NCI-H128 (cell line): ENCODE results near the gene PTPRN2.
"Not testable (repeated sequence)": the region's sequence is repeated elsewhere in the genome, so short reads cannot be mapped to it uniquely, and the experiment has no call there.

Experiments used
- DNase-seq: peaks from one replicate; lab custom pipeline; 2025; ENCODE audit not compliant: unreplicated experiment; lab: John Stamatoyannopoulos, UW

PTPRN2 gene

DNA sequence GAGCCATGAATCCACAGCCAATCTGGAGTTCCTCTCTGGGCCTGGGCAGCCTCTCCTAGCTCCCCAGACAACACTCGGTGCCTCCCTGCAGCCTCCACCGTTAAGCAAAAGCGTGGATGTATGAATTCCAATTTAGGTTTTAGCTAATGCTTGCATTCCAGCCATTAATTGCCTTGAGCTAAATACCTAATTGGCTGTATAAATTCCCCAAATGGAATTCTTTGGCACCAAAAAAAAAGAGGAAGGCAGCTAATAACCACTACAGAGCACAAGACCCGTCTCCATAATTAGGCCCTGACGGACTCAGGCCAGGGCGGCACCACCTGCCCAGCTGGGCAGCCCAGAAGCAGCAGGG is 140.5 kb downstream of the PTPRN2 start:
- no peak for DNase-seq

DNA sequence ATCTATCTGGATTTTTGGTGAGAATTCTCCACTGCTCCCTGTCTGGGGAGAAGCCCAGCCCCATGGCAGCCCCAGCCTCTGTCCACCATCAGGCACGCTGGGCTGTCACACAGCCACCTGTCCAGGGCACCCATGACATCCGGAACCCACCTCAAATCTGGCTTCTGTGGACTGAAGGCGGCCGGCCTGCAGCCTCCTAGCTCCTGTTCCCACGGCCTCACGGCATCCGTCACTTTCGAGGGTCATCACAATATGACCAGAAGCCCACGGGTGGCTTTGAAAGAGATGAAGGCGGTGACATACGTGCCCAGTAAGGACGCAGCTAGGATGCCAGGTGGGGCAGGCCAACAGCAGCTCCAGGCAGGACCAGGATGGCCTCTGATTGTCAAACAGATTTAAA is 140.9 kb downstream of the PTPRN2 start:
- DNase-seq = no peak

GRCh38 chr7:158446281-158446680 is 141.3 kb downstream of the PTPRN2 start:
- no peak for DNase-seq

GRCh38 chr7:158445421-158446175 is 142.0 kb downstream of the PTPRN2 start:
- DNase-seq = no peak

- DNase-seq = no peak
These were observed 142.9 kb downstream of the PTPRN2 start for GRCh38 chr7:158444501-158445420.

DNA sequence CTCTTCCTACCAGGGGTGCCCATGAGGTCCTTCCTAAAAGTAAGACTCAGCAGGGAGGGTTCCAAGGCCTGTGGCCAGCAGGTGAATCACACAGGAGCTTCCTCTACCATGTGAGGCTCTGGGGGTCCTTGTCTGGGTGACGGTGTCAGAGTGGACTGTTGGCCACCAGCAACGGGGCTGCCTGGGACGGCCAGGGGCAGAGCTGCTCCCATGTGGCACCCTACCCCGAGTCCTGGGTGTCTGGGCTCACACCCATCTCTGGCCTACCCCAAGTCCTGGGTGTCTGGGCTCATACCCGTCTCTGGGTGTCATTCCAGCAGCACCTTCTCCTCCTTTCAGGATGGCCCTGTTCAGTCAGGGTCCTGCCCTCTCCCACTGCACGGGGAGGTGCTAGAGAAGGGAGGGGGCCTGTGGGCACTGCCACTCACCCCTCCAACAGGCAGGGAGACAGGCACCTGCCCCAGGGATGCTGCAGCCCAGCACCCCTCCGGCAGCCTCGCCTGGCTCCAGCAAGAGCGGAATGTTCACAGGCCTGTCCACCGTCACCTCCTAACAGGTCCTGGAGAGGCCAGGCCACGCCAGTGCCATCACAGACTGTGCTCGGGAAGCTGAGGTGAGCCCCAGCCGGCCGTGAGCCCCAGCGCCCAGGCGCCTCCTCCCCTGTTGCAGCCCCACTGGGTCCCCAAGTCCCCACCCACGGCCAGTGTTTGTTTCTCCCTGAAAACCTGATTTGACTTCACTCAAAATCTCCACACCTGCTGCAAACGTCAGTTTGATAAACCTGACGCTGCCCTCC is 143.7 kb downstream of the PTPRN2 start:
- DNase-seq = no peak

DNA sequence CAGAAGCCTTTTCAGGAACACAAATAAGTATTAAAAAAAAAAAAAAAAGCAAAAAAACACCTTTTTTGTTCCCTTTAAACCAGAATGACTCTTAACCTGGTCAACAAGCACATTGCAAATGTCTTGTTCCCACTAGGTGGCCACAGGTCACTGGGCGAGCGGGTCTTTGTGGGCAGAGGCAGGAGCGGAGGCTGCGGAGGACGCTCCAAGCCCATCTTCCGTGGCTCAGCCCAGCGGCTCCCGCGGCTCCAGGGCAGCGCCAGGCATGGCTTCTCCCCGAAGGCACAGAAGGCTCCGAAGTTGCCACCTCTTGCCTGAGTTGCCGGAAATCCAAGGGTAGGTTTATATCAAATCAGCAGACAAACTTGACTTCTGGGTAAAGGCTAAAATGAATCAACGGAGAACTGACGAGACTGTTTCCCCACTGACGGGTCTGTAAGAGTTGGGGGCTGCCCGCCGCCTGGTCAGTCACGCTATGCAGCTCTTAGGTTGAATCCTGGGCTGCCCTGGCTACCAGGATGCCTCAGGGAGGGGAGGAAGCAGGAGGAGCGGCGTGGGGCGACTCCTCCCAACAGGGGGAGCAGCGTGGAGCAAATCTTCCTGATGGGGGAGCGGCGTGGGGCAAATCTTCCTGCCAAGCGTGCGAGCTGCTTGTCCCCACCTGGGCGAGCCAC is 144.5 kb downstream of the PTPRN2 start:
- no peak for DNase-seq

GRCh38 chr7:158442260-158442659 is 145.4 kb downstream of the PTPRN2 start:
- DNase-seq = no peak

- DNase-seq = no peak
These were observed 148.6 kb downstream of the PTPRN2 start for GRCh38 chr7:158439035-158439434.

DNA sequence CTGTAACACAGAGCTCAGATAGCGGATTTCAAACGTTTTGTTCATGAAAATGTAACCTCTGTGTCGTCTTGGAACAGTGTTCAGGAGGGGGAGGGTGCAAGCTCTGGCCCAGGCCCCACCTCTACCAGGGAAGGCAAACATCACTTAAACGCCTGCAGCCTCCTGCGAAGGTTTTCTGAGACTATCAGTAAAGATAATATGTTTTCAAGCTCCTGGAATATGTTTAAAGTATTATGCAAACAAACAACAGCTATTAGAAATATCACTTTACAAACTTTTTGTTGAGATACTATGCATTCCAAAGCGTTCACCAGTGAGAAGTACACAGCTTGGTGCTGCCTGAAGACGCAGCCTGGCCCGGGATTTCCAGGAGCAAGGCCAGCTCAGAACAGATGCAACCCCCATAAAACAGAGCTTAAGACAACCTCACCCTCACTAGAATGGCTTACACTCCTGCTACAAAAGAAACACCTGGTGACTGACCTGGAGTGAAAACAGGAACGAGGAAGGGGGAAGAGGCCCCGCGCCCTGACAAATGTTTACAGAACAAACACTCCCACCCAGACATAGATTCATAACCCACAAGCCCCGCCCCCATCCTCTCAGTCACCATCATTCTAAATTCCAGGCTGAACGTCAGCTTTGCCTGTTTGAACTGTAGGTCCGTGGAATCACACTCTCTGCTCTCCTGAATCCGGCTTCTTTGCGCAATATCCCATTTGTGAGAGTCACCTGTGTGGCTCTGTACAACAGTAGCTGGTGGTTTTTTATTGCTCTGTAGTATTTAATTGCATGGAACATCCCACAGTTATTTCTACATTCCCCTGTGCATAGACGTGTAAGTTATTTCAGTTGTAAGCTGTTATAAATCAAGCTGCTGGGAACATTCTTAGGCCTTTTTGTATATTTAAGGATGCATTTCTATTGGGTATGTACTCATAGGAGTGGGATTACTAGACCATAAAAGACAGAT is 155.0 kb downstream of the PTPRN2 start:
- DNase-seq = peak; percentile 52

- no peak for DNase-seq
These were observed 155.7 kb downstream of the PTPRN2 start for GRCh38 chr7:158431941-158432347.

GRCh38 chr7:158431055-158431940 is 156.3 kb downstream of the PTPRN2 start:
- no peak for DNase-seq

GRCh38 chr7:158430308-158431034 is 157.2 kb downstream of the PTPRN2 start:
- DNase-seq = no peak

GRCh38 chr7:158428837-158429753 is 158.5 kb downstream of the PTPRN2 start:
- no peak for DNase-seq

DNA sequence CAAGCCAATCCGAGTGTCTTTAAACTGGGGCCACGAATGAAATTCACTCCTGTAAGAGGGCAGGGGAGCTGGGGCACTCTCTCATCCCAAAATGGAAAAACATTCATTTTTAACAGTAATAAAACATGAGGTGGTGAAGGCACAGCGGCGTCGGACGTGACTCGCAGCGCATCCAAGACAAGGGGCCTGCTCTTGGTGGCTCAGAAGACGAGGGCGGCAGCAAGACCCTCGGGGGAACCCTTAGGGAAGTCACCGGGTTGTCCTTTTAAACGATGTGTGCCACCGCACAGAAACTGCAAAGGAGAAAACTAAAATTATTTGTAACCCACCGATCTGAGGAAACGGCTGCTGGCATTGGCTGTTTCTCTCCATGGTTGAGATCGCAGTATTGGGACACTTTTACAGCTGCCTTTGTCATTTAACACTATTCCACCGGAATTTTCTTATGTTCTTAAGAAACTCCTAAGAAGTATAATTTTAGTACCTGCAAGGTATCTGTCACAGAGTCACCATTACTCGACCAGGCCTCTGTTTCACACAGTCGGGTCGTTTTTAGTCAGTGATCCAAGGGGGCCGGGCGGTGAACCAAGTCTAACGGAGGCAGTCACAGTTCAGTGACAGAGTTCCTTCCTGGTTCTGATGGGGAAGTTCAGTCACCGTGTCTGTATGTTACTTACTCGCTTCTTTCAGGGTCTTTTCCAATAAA is 159.3 kb downstream of the PTPRN2 start:
- no peak for DNase-seq

DNA sequence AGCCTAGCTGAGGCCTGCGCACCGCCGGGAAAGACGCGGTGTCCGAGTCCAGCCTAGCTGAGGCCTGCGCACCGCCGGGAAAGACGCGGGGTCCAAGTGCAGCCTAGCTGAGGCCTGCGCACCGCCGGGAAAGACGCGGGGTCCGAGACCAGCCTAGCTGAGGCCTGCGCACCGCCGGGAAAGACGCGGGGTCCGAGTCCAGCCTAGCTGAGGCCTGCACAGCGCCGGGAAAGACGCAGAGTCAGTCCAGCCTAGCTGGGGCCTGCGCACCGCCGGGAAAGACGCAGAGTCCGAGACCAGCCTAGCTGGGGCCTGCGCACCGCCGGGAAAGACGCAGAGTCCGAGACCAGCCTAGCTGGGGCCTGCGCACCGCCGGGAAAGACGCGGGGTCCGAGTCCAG is 161.9 kb downstream of the PTPRN2 start:
- DNase-seq = not testable (repeated sequence)
